Vagina (tissue), 2 donors: ENCODE data around the gene STAT5B. TPM values are rescaled to one million over a fixed set of nuclear protein-coding genes. Genes with fewer than 3 reads are reported as not detected.

Experiments
- DNase-seq, 2 donors: peaks; one replicate each; pipeline ENCODE4 v3.0.0-alpha.2; 2017; ENCODE audit errors: extremely low spot score in 2 of 2
- H3K27ac ChIP-seq: fragments of 200-600 bp; sonication (generic); one replicate; pipeline ENCODE4 v1.5.1; 2019
- H3K27me3 ChIP-seq: fragments of 200-600 bp; sonication (generic); one replicate; pipeline ENCODE4 v1.5.1; 2019
- H3K36me3 ChIP-seq, 2 donors: fragments of 200-600 bp; sonication (generic); one replicate each; pipeline ENCODE4 v1.5.1; 2017 to 2019
- H3K4me1 ChIP-seq: fragments of 200-600 bp; sonication (generic); one replicate; pipeline ENCODE4 v1.5.1; 2019
- H3K4me3 ChIP-seq, 2 donors: fragments of 200-600 bp; sonication (generic); 1 replicate in 1 of 2; 2 replicates in 1 of 2; pipeline ENCODE4 v1.5.1; 2016 to 2019
- H3K9me3 ChIP-seq: fragments of 200-600 bp; sonication (generic); one replicate; pipeline ENCODE4 v1.5.1; 2019
- CTCF ChIP-seq, 3 experiments: fragments of 450-650 bp in 2 of 3; fragments of 200-600 bp in 1 of 3; sonication (generic) in 1 of 3; IDR thresholded peaks; one replicate each; pipeline ENCODE4 v1.5.1; 2017 to 2019; ENCODE audit warnings: antibody characterized with exemption in 3 of 3, mild to moderate bottlenecking in 2 of 3, moderate library complexity in 2 of 3
- POLR2A ChIP-seq, 2 donors: fragments of 450-650 bp; IDR thresholded peaks; one replicate each; pipeline ENCODE4 v1.6.1; 2017; ENCODE audit warnings: antibody characterized with exemption in 2 of 2, mild to moderate bottlenecking in 2 of 2, moderate library complexity in 2 of 2
- POLR2AphosphoS5 ChIP-seq, 2 donors: sonication (generic); formaldehyde crosslinking; IDR thresholded peaks; one replicate each; pipeline ENCODE4 v1.9.0; 2017; ENCODE audit warnings: antibody characterized with exemption in 2 of 2, mild to moderate bottlenecking in 2 of 2, low read depth in 1 of 2; ENCODE audit not compliant: insufficient read depth in 1 of 2
- intact Hi-C: fragments of 100-400 bp; cut with DNase I; formaldehyde crosslinking; loops from one replicate; pipeline ENCODE4 v1.15.1; 2023
- total RNA-seq: library from RNA; depleted of rRNA; stranded (reverse); fragments of >200 nt; gene quantifications from one replicate; pipeline ENCODE4 v1.2.3, GENCODE V29; 2016

STAT5B gene
- total RNA-seq, 1 donor from 2014 or later, result 74.6 TPM

GRCh38 chr17:42165751-42166150 lies 110.4 kb downstream of the STAT5B start:
- Histone ChIP-seq H3K4me1 (no peaks in the 10 kb centered on the region), H3K9me3 (no peaks in the 10 kb centered on the region), H3K36me3 (no peaks in the 10 kb centered on the region), H3K27ac (no peak overlapping the region), H3K27me3 (no peaks in the 10 kb centered on the region), H3K4me3 (no peak overlapping the region)
- TF ChIP-seq CTCF (IDR thresholded peaks at IDR 0.05), result no peak
- TF ChIP-seq POLR2A (IDR thresholded peaks at IDR 0.05), result no peak
- TF ChIP-seq POLR2AphosphoS5 (IDR thresholded peaks at IDR 0.05; ENCODE audit: insufficient read depth in 1 of 2, low read depth in 1 of 2), result no peak
- DNase-seq, result no peak
- intact Hi-C loops, result no loop called here

DNA sequence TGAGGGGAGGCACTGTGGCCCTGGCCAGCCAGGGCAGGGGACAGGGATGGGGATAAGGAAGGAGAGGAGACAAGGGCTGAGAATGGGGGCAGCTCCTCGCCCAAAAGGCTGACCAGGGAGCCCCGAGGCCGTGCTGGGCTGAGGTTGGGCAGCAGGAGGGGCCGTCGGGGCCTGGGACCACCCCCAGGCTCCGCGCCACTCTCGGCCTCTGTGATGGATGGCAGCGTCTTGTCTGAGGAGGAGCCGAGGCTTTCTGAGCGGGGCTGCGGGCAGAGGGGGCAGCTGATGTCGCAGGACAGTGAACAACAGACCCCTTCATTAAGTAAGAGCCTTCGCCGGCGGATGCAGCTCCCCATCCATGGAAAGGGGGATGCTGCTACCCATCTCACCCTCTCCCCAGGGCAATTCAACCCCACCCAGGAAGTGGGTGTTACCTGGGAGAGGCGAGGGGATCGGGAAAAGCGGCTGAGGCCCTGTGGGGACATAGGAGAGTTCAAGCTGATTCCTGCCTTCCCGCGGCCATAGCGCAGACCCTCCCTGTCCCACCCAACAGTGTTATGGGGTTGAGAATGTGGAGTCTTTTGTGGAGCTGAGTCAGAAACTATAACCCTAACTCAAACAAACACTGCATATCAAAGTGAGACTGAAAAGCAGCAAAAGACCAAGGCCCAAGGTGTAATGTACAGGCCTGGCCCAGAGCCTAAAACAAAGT lies 112.3 kb downstream of the STAT5B start:
- no peak overlapping the region for H3K27ac ChIP-seq
- TF ChIP-seq CTCF (IDR thresholded peaks at IDR 0.05) (no peak), POLR2A (IDR thresholded peaks at IDR 0.05) (no peak), POLR2AphosphoS5 (IDR thresholded peaks at IDR 0.05; ENCODE audit: insufficient read depth in 1 of 2, low read depth in 1 of 2) (no peak)
- intact Hi-C loops, result no loop called here
- no peak overlapping the region for H3K4me3 ChIP-seq
- H3K36me3 ChIP-seq, result no peaks in the 10 kb centered on the region
- DNase-seq, result no peak
- H3K27me3 ChIP-seq, result no peaks in the 10 kb centered on the region
- no peaks in the 10 kb centered on the region for H3K9me3 ChIP-seq
- H3K4me1 ChIP-seq, result no peaks in the 10 kb centered on the region

DNA sequence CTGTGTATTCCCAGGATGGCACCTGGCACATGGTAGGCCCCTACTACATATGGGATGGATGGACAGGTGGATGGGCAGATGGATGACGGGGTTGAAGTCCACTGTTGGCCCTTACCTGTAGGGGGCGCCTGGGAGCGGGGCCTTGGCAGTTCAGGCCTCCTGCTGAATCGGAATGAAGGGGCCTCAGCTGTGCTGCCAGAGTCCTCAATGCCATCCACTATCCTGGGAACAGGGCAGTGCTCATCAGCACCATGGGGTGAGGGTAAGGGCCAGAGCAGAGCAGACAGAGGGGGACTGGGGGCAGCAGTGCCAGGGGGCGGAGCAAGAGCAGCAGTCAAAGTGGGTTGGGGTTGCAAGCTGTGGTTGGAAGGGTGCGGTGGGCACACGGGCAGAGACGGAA lies 113.1 kb downstream of the STAT5B start:
- Histone ChIP-seq H3K36me3 (no peaks in the 10 kb centered on the region), H3K4me3 (no peak overlapping the region), H3K4me1 (no peaks in the 10 kb centered on the region), H3K27ac (no peak overlapping the region), H3K9me3 (no peaks in the 10 kb centered on the region), H3K27me3 (no peaks in the 10 kb centered on the region)
- intact Hi-C loops, result no loop called here
- DNase-seq, result no peak
- TF ChIP-seq CTCF (IDR thresholded peaks at IDR 0.05) (no peak), POLR2AphosphoS5 (IDR thresholded peaks at IDR 0.05; ENCODE audit: insufficient read depth in 1 of 2, low read depth in 1 of 2) (no peak), POLR2A (IDR thresholded peaks at IDR 0.05) (no peak)

GRCh38 chr17:42160531-42160910 lies 115.7 kb downstream of the STAT5B start:
- Histone ChIP-seq H3K9me3 (no peaks in the 10 kb centered on the region), H3K27me3 (no peaks in the 10 kb centered on the region), H3K36me3 (no peaks in the 10 kb centered on the region), H3K27ac (no peak overlapping the region), H3K4me3 (no peak overlapping the region), H3K4me1 (peaks cover 3% of the 10 kb centered on the region)
- intact Hi-C loops, result no loop called here
- TF ChIP-seq CTCF (IDR thresholded peaks at IDR 0.05), result no peak
- TF ChIP-seq POLR2A (IDR thresholded peaks at IDR 0.05), result no peak
- TF ChIP-seq POLR2AphosphoS5 (IDR thresholded peaks at IDR 0.05; ENCODE audit: insufficient read depth in 1 of 2, low read depth in 1 of 2), result no peak
- DNase-seq, result no peak

GRCh38 chr17:42159796-42160530 lies 116.2 kb downstream of the STAT5B start:
- no peak for DNase-seq
- TF ChIP-seq POLR2AphosphoS5 (IDR thresholded peaks at IDR 0.05; ENCODE audit: insufficient read depth in 1 of 2, low read depth in 1 of 2) (no peak), POLR2A (IDR thresholded peaks at IDR 0.05) (no peak), CTCF (IDR thresholded peaks at IDR 0.05) (no peak)
- no peak overlapping the region for H3K27ac ChIP-seq
- H3K36me3 ChIP-seq, result no peaks in the 10 kb centered on the region
- peaks cover 6% of the 10 kb centered on the region for H3K4me1 ChIP-seq
- H3K4me3 ChIP-seq, result no peak overlapping the region
- intact Hi-C loops, result no loop called here
- H3K27me3 ChIP-seq, result no peaks in the 10 kb centered on the region
- H3K9me3 ChIP-seq, result no peaks in the 10 kb centered on the region
